Measurements from ENCODE around the gene ELK3. TPM values are rescaled to one million over a fixed set of nuclear protein-coding genes. Genes with fewer than 3 reads are reported as not detected.

The ELK3 gene
- total and polyA plus RNA-seq, 9 of the 15 experiments (the other 6 are each of a cell fraction or from before 2014, with no cell fraction given) = 1.5 to 5.5 (median 2.9) TPM

DNA sequence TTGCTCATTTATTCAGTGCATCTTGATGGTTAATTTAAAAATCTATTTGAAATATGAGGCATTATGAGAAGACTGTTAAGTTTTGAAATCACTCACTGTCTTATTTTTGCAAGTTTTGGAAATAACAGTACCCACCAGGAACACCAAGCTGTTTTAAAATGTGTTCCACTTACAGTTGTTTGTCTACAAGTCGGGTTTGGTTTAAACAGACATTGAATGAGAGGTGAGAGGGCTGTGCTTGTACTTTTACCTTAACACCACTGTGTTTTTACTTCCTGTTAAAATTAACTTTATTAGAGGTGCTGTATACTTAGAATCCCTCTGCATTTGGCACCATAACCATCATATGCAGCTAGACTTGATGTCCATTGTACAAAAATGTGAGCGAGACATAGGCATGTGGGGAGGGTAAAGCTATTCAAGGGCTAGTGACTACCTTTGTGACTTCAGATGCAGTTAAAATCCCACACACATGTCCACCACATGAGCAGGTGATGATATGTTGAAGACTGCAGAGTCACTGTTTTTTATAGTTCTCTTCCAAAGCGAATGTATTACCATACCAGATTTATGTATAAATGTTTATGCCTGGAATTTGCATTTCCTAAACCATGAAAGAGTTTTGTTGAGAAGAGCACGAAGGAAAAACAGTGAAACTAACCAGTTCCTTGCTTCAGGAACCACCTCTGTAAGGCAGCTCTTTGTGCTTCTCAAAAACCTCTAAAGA is 12.9 kb downstream of the ELK3 start:
- Histone ChIP-seq H3K4me2 (ENCODE audit: insufficient read depth, low read length) (no peak overlapping the region), H3K79me2 (ENCODE audit: control insufficient read depth, insufficient read depth, low read length) (no peaks in the 10 kb centered on the region), H3K27ac (ENCODE audit: extremely low read depth, low read depth, low read length) (no peak overlapping the region), H4K20me1 (replicated peaks; ENCODE audit: control insufficient read depth, insufficient read depth, low read length) (peaks cover 6% of the 10 kb centered on the region; the same call in 1 of the 2 replicates), H3K36me3 (ENCODE audit: control insufficient read depth, insufficient read depth, low read length) (no peaks in the 10 kb centered on the region), H3K4me1 (replicated peaks in 1 of 2; ENCODE audit: control insufficient read depth in 2 of 2, insufficient read depth in 2 of 2, low read length in 2 of 2) (no peaks in the 10 kb centered on the region), H3K9me1 (ENCODE audit: control insufficient read depth, insufficient read depth, low read length) (no peaks in the 10 kb centered on the region), H2AFZ (ENCODE audit: low read depth, low read length) (no peak overlapping the region), H3K27me3 (ENCODE audit: control insufficient read depth in 2 of 2, insufficient read depth in 2 of 2, low read length in 2 of 2) (peaks cover 11 to 35% of the 10 kb centered on the region in 2 experiments; a peak in 4 of 5 replicates), H3K4me3 (no peak overlapping the region), H3K9ac (ENCODE audit: insufficient read depth in 1 of 2, low read depth in 2 of 2, low read length in 2 of 2) (no peak overlapping the region), H3K9me3 (replicated peaks; ENCODE audit: control insufficient read depth, insufficient read depth, low read depth, low read length) (no peaks in the 10 kb centered on the region)
- no TSS peak for BruUV-seq (replicated peaks)
- no peak for ATAC-seq
- no peak for FAIRE-seq
- DNase-seq (ENCODE audit: extremely low read depth in 1 of 4, low spot score in 3 of 4) = no peak
- intact Hi-C loops (cut with micrococcal nuclease) = no loop called here
- in situ Hi-C loops (cut with MboI) = no loop called here
- 0% methylated on average over 4 of the region's 4 CpGs for WGBS (ENCODE audit: insufficient coverage, low coverage, missing lambda C conversion rate)
- POLR2A ChIA-PET = no interaction called here
- CTCF ChIA-PET (ENCODE audit: low intra/inter-chr PET ratio) = no interaction called here
- TF ChIP-seq, protein P1, sequence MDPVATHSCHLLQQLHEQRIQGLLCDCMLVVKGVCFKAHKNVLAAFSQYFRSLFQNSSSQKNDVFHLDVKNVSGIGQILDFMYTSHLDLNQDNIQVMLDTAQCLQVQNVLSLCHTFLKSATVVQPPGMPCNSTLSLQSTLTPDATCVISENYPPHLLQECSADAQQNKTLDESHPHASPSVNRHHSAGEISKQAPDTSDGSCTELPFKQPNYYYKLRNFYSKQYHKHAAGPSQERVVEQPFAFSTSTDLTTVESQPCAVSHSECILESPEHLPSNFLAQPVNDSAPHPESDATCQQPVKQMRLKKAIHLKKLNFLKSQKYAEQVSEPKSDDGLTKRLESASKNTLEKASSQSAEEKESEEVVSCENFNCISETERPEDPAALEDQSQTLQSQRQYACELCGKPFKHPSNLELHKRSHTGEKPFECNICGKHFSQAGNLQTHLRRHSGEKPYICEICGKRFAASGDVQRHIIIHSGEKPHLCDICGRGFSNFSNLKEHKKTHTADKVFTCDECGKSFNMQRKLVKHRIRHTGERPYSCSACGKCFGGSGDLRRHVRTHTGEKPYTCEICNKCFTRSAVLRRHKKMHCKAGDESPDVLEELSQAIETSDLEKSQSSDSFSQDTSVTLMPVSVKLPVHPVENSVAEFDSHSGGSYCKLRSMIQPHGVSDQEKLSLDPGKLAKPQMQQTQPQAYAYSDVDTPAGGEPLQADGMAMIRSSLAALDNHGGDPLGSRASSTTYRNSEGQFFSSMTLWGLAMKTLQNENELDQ (CRISPR knock-in tag; IDR thresholded peaks at IDR 0.05; ENCODE audit: borderline replicate concordance) = no peak
- TF ChIP-seq, protein P2, sequence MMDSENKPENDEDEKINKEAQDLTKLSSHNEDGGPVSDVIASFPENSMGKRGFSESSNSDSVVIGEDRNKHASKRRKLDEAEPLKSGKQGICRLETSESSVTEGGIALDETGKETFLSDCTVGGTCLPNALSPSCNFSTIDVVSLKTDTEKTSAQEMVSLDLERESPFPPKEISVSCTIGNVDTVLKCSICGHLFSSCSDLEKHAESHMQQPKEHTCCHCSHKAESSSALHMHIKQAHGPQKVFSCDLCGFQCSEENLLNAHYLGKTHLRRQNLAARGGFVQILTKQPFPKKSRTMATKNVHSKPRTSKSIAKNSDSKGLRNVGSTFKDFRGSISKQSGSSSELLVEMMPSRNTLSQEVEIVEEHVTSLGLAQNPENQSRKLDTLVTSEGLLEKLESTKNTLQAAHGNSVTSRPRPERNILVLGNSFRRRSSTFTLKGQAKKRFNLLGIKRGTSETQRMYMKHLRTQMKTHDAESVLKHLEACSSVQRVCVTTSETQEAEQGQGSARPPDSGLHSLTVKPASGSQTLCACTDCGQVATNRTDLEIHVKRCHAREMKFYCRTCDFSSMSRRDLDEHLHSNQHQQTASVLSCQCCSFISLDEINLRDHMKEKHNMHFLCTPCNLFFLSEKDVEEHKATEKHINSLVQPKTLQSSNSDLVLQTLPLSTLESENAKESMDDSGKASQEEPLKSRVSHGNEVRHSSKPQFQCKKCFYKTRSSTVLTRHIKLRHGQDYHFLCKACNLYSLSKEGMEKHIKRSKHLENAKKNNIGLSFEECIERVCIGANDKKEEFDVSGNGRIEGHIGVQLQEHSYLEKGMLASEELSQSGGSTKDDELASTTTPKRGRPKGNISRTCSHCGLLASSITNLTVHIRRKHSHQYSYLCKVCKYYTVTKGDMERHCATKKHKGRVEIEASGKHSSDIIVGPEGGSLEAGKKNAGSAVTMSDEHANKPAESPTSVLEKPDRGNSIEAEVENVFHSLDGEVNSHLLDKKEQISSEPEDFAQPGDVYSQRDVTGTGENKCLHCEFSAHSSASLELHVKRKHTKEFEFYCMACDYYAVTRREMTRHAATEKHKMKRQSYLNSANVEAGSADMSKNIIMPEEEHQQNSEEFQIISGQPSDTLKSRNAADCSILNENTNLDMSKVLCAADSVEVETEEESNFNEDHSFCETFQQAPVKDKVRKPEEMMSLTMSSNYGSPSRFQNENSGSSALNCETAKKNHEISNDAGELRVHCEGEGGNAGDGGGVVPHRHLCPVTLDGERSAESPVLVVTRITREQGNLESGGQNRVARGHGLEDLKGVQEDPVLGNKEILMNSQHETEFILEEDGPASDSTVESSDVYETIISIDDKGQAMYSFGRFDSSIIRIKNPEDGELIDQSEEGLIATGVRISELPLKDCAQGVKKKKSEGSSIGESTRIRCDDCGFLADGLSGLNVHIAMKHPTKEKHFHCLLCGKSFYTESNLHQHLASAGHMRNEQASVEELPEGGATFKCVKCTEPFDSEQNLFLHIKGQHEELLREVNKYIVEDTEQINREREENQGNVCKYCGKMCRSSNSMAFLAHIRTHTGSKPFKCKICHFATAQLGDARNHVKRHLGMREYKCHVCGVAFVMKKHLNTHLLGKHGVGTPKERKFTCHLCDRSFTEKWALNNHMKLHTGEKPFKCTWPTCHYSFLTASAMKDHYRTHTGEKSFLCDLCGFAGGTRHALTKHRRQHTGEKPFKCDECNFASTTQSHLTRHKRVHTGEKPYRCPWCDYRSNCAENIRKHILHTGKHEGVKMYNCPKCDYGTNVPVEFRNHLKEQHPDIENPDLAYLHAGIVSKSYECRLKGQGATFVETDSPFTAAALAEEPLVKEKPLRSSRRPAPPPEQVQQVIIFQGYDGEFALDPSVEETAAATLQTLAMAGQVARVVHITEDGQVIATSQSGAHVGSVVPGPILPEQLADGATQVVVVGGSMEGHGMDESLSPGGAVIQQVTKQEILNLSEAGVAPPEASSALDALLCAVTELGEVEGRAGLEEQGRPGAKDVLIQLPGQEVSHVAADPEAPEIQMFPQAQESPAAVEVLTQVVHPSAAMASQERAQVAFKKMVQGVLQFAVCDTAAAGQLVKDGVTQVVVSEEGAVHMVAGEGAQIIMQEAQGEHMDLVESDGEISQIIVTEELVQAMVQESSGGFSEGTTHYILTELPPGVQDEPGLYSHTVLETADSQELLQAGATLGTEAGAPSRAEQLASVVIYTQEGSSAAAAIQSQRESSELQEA (IDR thresholded peaks at IDR 0.05; ENCODE audit: low read depth) = no peak
- no peak for TF ChIP-seq ETV5 (CRISPR knock-in tag; IDR thresholded peaks at IDR 0.05; ENCODE audit: low read depth)
- no peak for TF ChIP-seq SP1 (CRISPR knock-in tag; IDR thresholded peaks at IDR 0.05)
- no peak for TF ChIP-seq HDAC3 (IDR thresholded peaks at IDR 0.05; ENCODE audit: borderline replicate concordance, partially characterized antibody)
- TF ChIP-seq MEF2D (tag; conservative IDR thresholded peaks at IDR 0.05; ENCODE audit: low read depth) = no peak
- TF ChIP-seq NR2F6 (CRISPR knock-in tag; IDR thresholded peaks at IDR 0.05) = no peak
- TF ChIP-seq SP2 (IDR thresholded peaks at IDR 0.05; ENCODE audit: extremely low read depth, low read depth, low read length, poor library complexity, severe bottlenecking) = no peak
- no peak for TF ChIP-seq CTBP1 (IDR thresholded peaks at IDR 0.05; ENCODE audit: borderline replicate concordance)
- TF ChIP-seq FOXJ2 (tag; IDR thresholded peaks at IDR 0.05) = no peak
- TF ChIP-seq CBX3 (IDR thresholded peaks at IDR 0.05; ENCODE audit: borderline replicate concordance in 1 of 2, low read length in 2 of 2) = no peak
- TF ChIP-seq TRIM28 (IDR thresholded peaks at IDR 0.05) = no peak
